H1 (cell line): Measurements from ENCODE around the gene OR52W1. TPM values are rescaled to one million over a fixed set of nuclear protein-coding genes. Genes with fewer than 3 reads are reported as not detected.

Source experiments
- BCL11A ChIP-seq, 2 experiments: IDR thresholded peaks; one replicate each; pipeline ENCODE4 v1.6.1; 2011; ENCODE audit warnings: low read depth in 2 of 2, low read length in 2 of 2, mild to moderate bottlenecking in 2 of 2
- BRCA1 ChIP-seq: IDR thresholded peaks from 2 replicates; pipeline ENCODE4 v1.6.1; 2012; ENCODE audit warnings: low read depth, low read length, improper control_type of control experiment
- CBX8 ChIP-seq: fragments of 300-800, 300-1000 bp; sonication (generic); IDR thresholded peaks from 2 replicates; pipeline ENCODE4 v1.7.1; 2016; ENCODE audit warnings: low read depth, low read length, borderline replicate concordance
- CHD2 ChIP-seq: IDR thresholded peaks from 2 replicates; pipeline ENCODE4 v1.6.1; 2012; ENCODE audit warnings: low read length, improper control_type of control experiment
- FOSL1 ChIP-seq: IDR thresholded peaks from 2 replicates; pipeline ENCODE4 v1.6.1; 2011; ENCODE audit warnings: mild to moderate bottlenecking, low read depth, low read length, moderate library complexity; ENCODE audit not compliant: insufficient read depth
- GABPA ChIP-seq: IDR thresholded peaks from 2 replicates; pipeline ENCODE4 v1.6.1; 2011; ENCODE audit warnings: mild to moderate bottlenecking, low read length, moderate library complexity, borderline replicate concordance; ENCODE audit not compliant: insufficient read depth
- GTF2F1 ChIP-seq: IDR thresholded peaks from 2 replicates; pipeline ENCODE4 v1.6.1; 2012; ENCODE audit warnings: low read depth, low read length, improper control_type of control experiment, borderline replicate concordance
- JUN ChIP-seq: IDR thresholded peaks from 2 replicates; pipeline ENCODE4 v1.6.1; 2011; ENCODE audit warnings: low read depth, mild to moderate bottlenecking, improper control_type of control experiment, low read length
- KDM1A ChIP-seq: fragments of 200-600, 300-600 bp; sonication (generic); IDR thresholded peaks from 2 replicates; pipeline ENCODE4 v1.7.1; 2016; ENCODE audit warnings: mild to moderate bottlenecking, low read length, borderline replicate concordance
- KDM5A ChIP-seq: fragments of 200-600 bp; IDR thresholded peaks from 2 replicates; pipeline ENCODE4 v1.7.1; 2012; ENCODE audit warnings: mild to moderate bottlenecking, low read length, inconsistent platforms, mixed read lengths
- MAX ChIP-seq: IDR thresholded peaks from 2 replicates; pipeline ENCODE4 v1.6.1; 2012; ENCODE audit warnings: inconsistent platforms
- POLR2A ChIP-seq, 2 experiments: IDR thresholded peaks; 1 replicate in 1 of 2; 2 replicates in 1 of 2; pipeline ENCODE4 v1.6.1; 2011; ENCODE audit warnings: low read depth in 2 of 2, low read length in 2 of 2, mild to moderate bottlenecking in 2 of 2; ENCODE audit errors: control extremely low read depth in 1 of 2
- POLR2AphosphoS5 ChIP-seq: IDR thresholded peaks from 2 replicates; pipeline ENCODE4 v1.6.1; 2011; ENCODE audit warnings: low read depth, low read length
- RNF2 ChIP-seq: fragments of 200-900, 300-1000 bp; sonication (generic); IDR thresholded peaks from 2 replicates; pipeline ENCODE4 v1.7.1; 2016; ENCODE audit warnings: borderline replicate concordance, low read depth, mild to moderate bottlenecking, antibody characterized with exemption, low read length; ENCODE audit not compliant: poor library complexity, severe bottlenecking; ENCODE audit errors: missing control alignments
- RXRA ChIP-seq: IDR thresholded peaks from 2 replicates; pipeline ENCODE4 v1.6.1; 2011; ENCODE audit warnings: low read depth, mild to moderate bottlenecking, low read length, moderate library complexity; ENCODE audit not compliant: insufficient read depth
- SAP30 ChIP-seq: fragments of 300-600 bp; sonication (generic); IDR thresholded peaks from 2 replicates; pipeline ENCODE4 v1.7.1; 2012; ENCODE audit warnings: low read length, moderate library complexity, mild to moderate bottlenecking, inconsistent platforms; ENCODE audit not compliant: insufficient read depth, insufficient replicate concordance
- SP1 ChIP-seq: IDR thresholded peaks from 2 replicates; pipeline ENCODE4 v1.6.1; 2011; ENCODE audit warnings: low read depth, low read length
- TAF1 ChIP-seq: IDR thresholded peaks from 2 replicates; pipeline ENCODE4 v1.6.1; 2011; ENCODE audit warnings: mild to moderate bottlenecking, low read depth, low read length
- TEAD4 ChIP-seq: IDR thresholded peaks from 2 replicates; pipeline ENCODE4 v1.6.1; 2012; ENCODE audit warnings: low read depth, low read length, inconsistent platforms, mixed read lengths
- YY1 ChIP-seq: IDR thresholded peaks from 2 replicates; pipeline ENCODE4 v1.6.1; 2011; ENCODE audit warnings: low read depth, mild to moderate bottlenecking, low read length
- ZNF274 ChIP-seq: IDR thresholded peaks from 2 replicates; pipeline ENCODE4 v1.7.0; 2012; ENCODE audit warnings: low read length, borderline replicate concordance; ENCODE audit errors: extremely low read depth
- polyA plus RNA-seq, 7 experiments: library from polyadenylated mRNA; depleted of rRNA in 3 of 7; stranded (reverse) in 5 of 7; unstranded in 2 of 7; fragments of >200 nt in 5 of 7; fragments of 200-250 nt in 2 of 7; gene quantifications; 1 replicate in 5 of 7; 2 replicates in 1 of 7; 4 replicates in 1 of 7; pipeline versions ENCODE4 v1.2.1 to v1.2.3, GENCODE V29; 2011 to 2013; ENCODE audit warnings: missing spikeins in 2 of 7, mixed read lengths in 2 of 7
- total RNA-seq: library from RNA; stranded (reverse); fragmentation: NEBNext Ultra II Directional; extraction: Animal tissue kit (Norgen Biotek cat#: 25700); gene quantifications from 2 replicates; pipeline ENCODE4 v1.2.1, GENCODE V29; 2021

OR52W1 gene
- total and polyA plus RNA-seq, 2 of the 8 experiments (the other 6 are each of a cell fraction or from before 2014, with no cell fraction given) = not detected

GRCh38 chr11:6234387-6235107, 35.5 kb downstream of the OR52W1 start, which contains the start of gene FHIP1B (continued):
- no peak for TF ChIP-seq GTF2F1
- TF ChIP-seq RNF2 = no peak
- no peak; the same call in 1 of the 2 replicates for TF ChIP-seq POLR2AphosphoS5
- no peak for TF ChIP-seq BCL11A (IDR thresholded peaks at IDR 0.05; ENCODE audit: low read depth in 2 of 2, low read length in 2 of 2)
- TF ChIP-seq KDM5A = no peak
- TF ChIP-seq MAX = peak; percentile 85
- no peak for TF ChIP-seq CBX8
- no peak for TF ChIP-seq KDM1A
- no peak for TF ChIP-seq GABPA
- TF ChIP-seq RXRA = no peak
- TF ChIP-seq CHD2 = no peak
- peak; percentile 78 for TF ChIP-seq YY1
- TF ChIP-seq SAP30 = peak; percentile 92
- no peak for TF ChIP-seq FOSL1
- peak; percentile 69; the same call in 1 of the 2 replicates for TF ChIP-seq TAF1
- TF ChIP-seq TEAD4 = 0 out of 2 replicates have a peak, but pooled peaks have one; percentile 29
- 0 out of 2 replicates have a peak, but pooled peaks have one; percentile 7 for TF ChIP-seq SP1
- no peak for TF ChIP-seq BRCA1
- no peak for TF ChIP-seq POLR2A (IDR thresholded peaks at IDR 0.05; ENCODE audit: control extremely low read depth in 1 of 2, low read depth in 2 of 2, low read length in 2 of 2)
- no peak for TF ChIP-seq JUN
- no peak for TF ChIP-seq ZNF274
